Breast epithelium (tissue), 3 donors: Measurements from ENCODE around the gene PSMD8.

ENCODE experiments used
- CTCF ChIP-seq, 3 donors: fragments of 450-650 bp; IDR thresholded peaks; one replicate each; pipeline ENCODE4 v1.5.1; 2016 to 2017; ENCODE audit warnings: antibody characterized with exemption in 3 of 3, mild to moderate bottlenecking in 3 of 3, moderate library complexity in 3 of 3
- POLR2A ChIP-seq: fragments of 450-650 bp; IDR thresholded peaks from one replicate; pipeline ENCODE4 v1.6.1; 2016; ENCODE audit warnings: antibody characterized with exemption, mild to moderate bottlenecking, moderate library complexity
- POLR2AphosphoS5 ChIP-seq, 3 donors: sonication (generic); formaldehyde crosslinking; IDR thresholded peaks; one replicate each; pipeline ENCODE4 v1.6.1; 2017; ENCODE audit warnings: antibody characterized with exemption in 3 of 3

DNA sequence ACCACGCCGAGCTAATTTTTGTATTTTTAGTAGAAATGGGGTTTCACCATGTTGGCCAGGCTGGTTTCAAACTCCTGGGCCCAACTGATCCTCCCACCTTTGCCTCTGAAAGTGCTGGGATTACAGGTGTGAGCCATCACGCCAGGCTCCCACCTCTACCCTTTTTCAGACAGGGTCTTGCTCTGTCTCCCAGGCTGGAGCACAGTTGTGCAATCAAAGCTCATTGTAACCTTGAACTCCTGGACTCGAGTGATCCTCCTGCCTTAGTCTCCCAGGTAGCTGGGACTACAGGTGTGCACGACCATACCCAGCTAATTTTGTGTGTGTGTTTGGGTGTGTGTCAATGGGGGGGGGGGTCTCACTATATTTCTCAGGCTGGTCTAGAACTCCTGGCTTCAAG is 49.9 kb downstream of the PSMD8 start:
- TF ChIP-seq CTCF (IDR thresholded peaks at IDR 0.05) (no peak), POLR2AphosphoS5 (IDR thresholded peaks at IDR 0.05) (no peak), POLR2A (no peak)
